HG03095 (cell line): ENCODE results near the gene STX1B.
A peak's percentile ranks its signal among the peaks of the same experiment; 100 is the strongest.

ENCODE experiments used
- ATAC-seq: cut with Tn5 transposase; IDR thresholded peaks from one replicate; pipeline ENCODE4 v1.9.1; 2021; ENCODE audit warnings: moderate library complexity; ENCODE audit not compliant: unreplicated experiment

Gene STX1B

GRCh38 chr16:30996985-30997724 lies 13.3 kb downstream of the STX1B start:
- ATAC-seq = peak; percentile 64

GRCh38 chr16:30996324-30996984 lies 14.0 kb downstream of the STX1B start:
- peak; percentile 11 for ATAC-seq

- ATAC-seq = peak; percentile 7
Measured at GRCh38 chr16:30995927-30996323, 14.5 kb downstream of the STX1B start.

GRCh38 chr16:30992931-30993816 lies 17.3 kb downstream of the STX1B start:
- no peak for ATAC-seq

- no peak for ATAC-seq
Measured at GRCh38 chr16:30992276-30992780, 18.1 kb downstream of the STX1B start.

- no peak for ATAC-seq
Measured at GRCh38 chr16:30991052-30991451, 19.4 kb downstream of the STX1B start.

GRCh38 chr16:30990105-30990504 lies 20.3 kb downstream of the STX1B start:
- no peak for ATAC-seq

GRCh38 chr16:30989469-30990047 lies 20.9 kb downstream of the STX1B start:
- no peak for ATAC-seq

- ATAC-seq = no peak
Measured at GRCh38 chr16:30987581-30988190, 22.8 kb downstream of the STX1B start.

- no peak for ATAC-seq
Measured at GRCh38 chr16:30986129-30986991, 24.1 kb downstream of the STX1B start.

GRCh38 chr16:30985401-30986128 lies 24.9 kb downstream of the STX1B start:
- ATAC-seq = no peak

- ATAC-seq = peak; percentile 51
Measured at GRCh38 chr16:30984669-30985400, 25.6 kb downstream of the STX1B start, which contains the start of gene HSD3B7. Gene HSD3B7 (plus strand): TSS chr16:30985207. CDS start chr16:30985659, 452 bp downstream.

- ATAC-seq = no peak
Measured at GRCh38 chr16:30983898-30984610, 26.4 kb downstream of the STX1B start.

- no peak for ATAC-seq
Measured at GRCh38 chr16:30983289-30983889, 27.0 kb downstream of the STX1B start.

- ATAC-seq = no peak
Measured at GRCh38 chr16:30982548-30983288, 27.7 kb downstream of the STX1B start.

GRCh38 chr16:30980959-30981358 lies 29.5 kb downstream of the STX1B start:
- ATAC-seq = no peak
